Right lobe of liver (tissue), 4 donors: ENCODE results near the gene SNPH.

Source experiments
- CTCF ChIP-seq, 4 donors: fragments of 200-600 bp in 3 of 4; fragments of 450-650 bp in 1 of 4; IDR thresholded peaks; one replicate each; pipeline versions ENCODE4 v1.5.1 to v1.8.0; 2016 to 2022; ENCODE audit warnings: antibody characterized with exemption in 4 of 4, mild to moderate bottlenecking in 2 of 4
- POLR2A ChIP-seq: fragments of 450-650 bp; IDR thresholded peaks from one replicate; pipeline ENCODE4 v1.6.1; 2017; ENCODE audit warnings: antibody characterized with exemption, mild to moderate bottlenecking
- donor health status: DM: no; HTN: no; CAD: no.
- donor health status: DM: no; HTN: no; CAD: no.
- donor health status: DM: no; HTN: yes; CAD: no.

- TF ChIP-seq CTCF (IDR thresholded peaks at IDR 0.05) (no peak), POLR2A (no peak)
Measured at GRCh38 chr20:1331801-1332453, 65.8 kb downstream of the SNPH start.
